Measurements from ENCODE around the gene ST8SIA6.

The ST8SIA6 gene

GRCh38 chr10:17383801-17384555 lies 70.4 kb downstream of the ST8SIA6 start:
- no peak overlapping the region for H3K4me3 ChIP-seq (ENCODE audit: low read length)
- H3K4me1 ChIP-seq (ENCODE audit: insufficient read depth, low read length) = no peaks in the 10 kb centered on the region
- H3K9me3 ChIP-seq (ENCODE audit: low read length) = no peaks in the 10 kb centered on the region
- H2AFZ ChIP-seq (ENCODE audit: low read depth, low read length) = no peak overlapping the region
- peaks cover 4% of the 10 kb centered on the region for H3K27me3 ChIP-seq (ENCODE audit: insufficient read depth, low read length)
- no peaks in the 10 kb centered on the region for H3K36me3 ChIP-seq (ENCODE audit: insufficient read depth, low read length)

- H3K9me3 ChIP-seq (ENCODE audit: low read length) = no peaks in the 10 kb centered on the region
- H3K4me1 ChIP-seq (ENCODE audit: insufficient read depth, low read length) = no peaks in the 10 kb centered on the region
- H3K27me3 ChIP-seq (ENCODE audit: insufficient read depth, low read length) = no peaks in the 10 kb centered on the region
- H3K4me3 ChIP-seq (ENCODE audit: low read length) = no peak overlapping the region
- H3K36me3 ChIP-seq (ENCODE audit: insufficient read depth, low read length) = no peaks in the 10 kb centered on the region
- H2AFZ ChIP-seq (ENCODE audit: low read depth, low read length) = no peak overlapping the region
These were observed 72.8 kb downstream of the ST8SIA6 start for GRCh38 chr10:17381502-17382142.

- Histone ChIP-seq H3K4me3 (ENCODE audit: low read length) (no peak overlapping the region), H3K9me3 (ENCODE audit: low read length) (no peaks in the 10 kb centered on the region), H3K36me3 (ENCODE audit: insufficient read depth, low read length) (no peaks in the 10 kb centered on the region), H3K4me1 (ENCODE audit: insufficient read depth, low read length) (no peaks in the 10 kb centered on the region), H3K27me3 (ENCODE audit: insufficient read depth, low read length) (no peaks in the 10 kb centered on the region), H2AFZ (ENCODE audit: low read depth, low read length) (no peak overlapping the region)
These were observed 73.5 kb downstream of the ST8SIA6 start for GRCh38 chr10:17380888-17381287.

- Histone ChIP-seq H3K4me1 (ENCODE audit: insufficient read depth, low read length) (no peaks in the 10 kb centered on the region), H2AFZ (ENCODE audit: low read depth, low read length) (no peak overlapping the region), H3K36me3 (ENCODE audit: insufficient read depth, low read length) (no peaks in the 10 kb centered on the region), H3K4me3 (ENCODE audit: low read length) (no peak overlapping the region), H3K9me3 (ENCODE audit: low read length) (no peaks in the 10 kb centered on the region), H3K27me3 (ENCODE audit: insufficient read depth, low read length) (no peaks in the 10 kb centered on the region)
These were observed 74.4 kb downstream of the ST8SIA6 start for GRCh38 chr10:17380016-17380415.

- Histone ChIP-seq H3K9me3 (ENCODE audit: low read length) (no peaks in the 10 kb centered on the region), H3K4me1 (ENCODE audit: insufficient read depth, low read length) (no peaks in the 10 kb centered on the region), H3K36me3 (ENCODE audit: insufficient read depth, low read length) (no peaks in the 10 kb centered on the region), H2AFZ (ENCODE audit: low read depth, low read length) (no peak overlapping the region), H3K4me3 (ENCODE audit: low read length) (no peak overlapping the region), H3K27me3 (ENCODE audit: insufficient read depth, low read length) (no peaks in the 10 kb centered on the region)
These were observed 75.2 kb downstream of the ST8SIA6 start for GRCh38 chr10:17379151-17379690.

GRCh38 chr10:17375936-17376584 lies 78.3 kb downstream of the ST8SIA6 start:
- Histone ChIP-seq H2AFZ (ENCODE audit: low read depth, low read length) (no peak overlapping the region), H3K4me1 (ENCODE audit: insufficient read depth, low read length) (no peaks in the 10 kb centered on the region), H3K36me3 (ENCODE audit: insufficient read depth, low read length) (no peaks in the 10 kb centered on the region), H3K9me3 (ENCODE audit: low read length) (no peaks in the 10 kb centered on the region), H3K27me3 (ENCODE audit: insufficient read depth, low read length) (no peaks in the 10 kb centered on the region), H3K4me3 (ENCODE audit: low read length) (no peak overlapping the region)

GRCh38 chr10:17368708-17369272 lies 85.6 kb downstream of the ST8SIA6 start:
- H3K4me3 ChIP-seq (ENCODE audit: low read length) = no peak overlapping the region
- no peaks in the 10 kb centered on the region for H3K4me1 ChIP-seq (ENCODE audit: insufficient read depth, low read length)
- H3K9me3 ChIP-seq (ENCODE audit: low read length) = no peaks in the 10 kb centered on the region
- H3K27me3 ChIP-seq (ENCODE audit: insufficient read depth, low read length) = no peaks in the 10 kb centered on the region
- H2AFZ ChIP-seq (ENCODE audit: low read depth, low read length) = no peak overlapping the region
- no peaks in the 10 kb centered on the region for H3K36me3 ChIP-seq (ENCODE audit: insufficient read depth, low read length)

- Histone ChIP-seq H3K4me1 (ENCODE audit: insufficient read depth, low read length) (no peaks in the 10 kb centered on the region), H2AFZ (ENCODE audit: low read depth, low read length) (no peak overlapping the region), H3K27me3 (ENCODE audit: insufficient read depth, low read length) (no peaks in the 10 kb centered on the region), H3K9me3 (ENCODE audit: low read length) (no peaks in the 10 kb centered on the region), H3K36me3 (ENCODE audit: insufficient read depth, low read length) (no peaks in the 10 kb centered on the region), H3K4me3 (ENCODE audit: low read length) (no peak overlapping the region)
These were observed 87.7 kb downstream of the ST8SIA6 start for GRCh38 chr10:17366705-17367104.

GRCh38 chr10:17365402-17365801 lies 89.0 kb downstream of the ST8SIA6 start:
- H2AFZ ChIP-seq (ENCODE audit: low read depth, low read length) = no peak overlapping the region
- no peaks in the 10 kb centered on the region for H3K27me3 ChIP-seq (ENCODE audit: insufficient read depth, low read length)
- no peak overlapping the region for H3K4me3 ChIP-seq (ENCODE audit: low read length)
- no peaks in the 10 kb centered on the region for H3K36me3 ChIP-seq (ENCODE audit: insufficient read depth, low read length)
- no peaks in the 10 kb centered on the region for H3K9me3 ChIP-seq (ENCODE audit: low read length)
- no peaks in the 10 kb centered on the region for H3K4me1 ChIP-seq (ENCODE audit: insufficient read depth, low read length)

GRCh38 chr10:17358461-17358860 lies 95.9 kb downstream of the ST8SIA6 start:
- Histone ChIP-seq H2AFZ (ENCODE audit: low read depth, low read length) (no peak overlapping the region), H3K4me1 (ENCODE audit: insufficient read depth, low read length) (no peaks in the 10 kb centered on the region), H3K27me3 (ENCODE audit: insufficient read depth, low read length) (no peaks in the 10 kb centered on the region), H3K36me3 (ENCODE audit: insufficient read depth, low read length) (no peaks in the 10 kb centered on the region), H3K9me3 (ENCODE audit: low read length) (no peaks in the 10 kb centered on the region), H3K4me3 (ENCODE audit: low read length) (no peak overlapping the region)

GRCh38 chr10:17357781-17358180 lies 96.6 kb downstream of the ST8SIA6 start:
- Histone ChIP-seq H3K27me3 (ENCODE audit: insufficient read depth, low read length) (no peaks in the 10 kb centered on the region), H3K36me3 (ENCODE audit: insufficient read depth, low read length) (no peaks in the 10 kb centered on the region), H3K9me3 (ENCODE audit: low read length) (no peaks in the 10 kb centered on the region), H3K4me1 (ENCODE audit: insufficient read depth, low read length) (no peaks in the 10 kb centered on the region), H3K4me3 (ENCODE audit: low read length) (no peak overlapping the region), H2AFZ (ENCODE audit: low read depth, low read length) (no peak overlapping the region)

GRCh38 chr10:17356820-17357219 lies 97.6 kb downstream of the ST8SIA6 start:
- Histone ChIP-seq H3K4me3 (ENCODE audit: low read length) (no peak overlapping the region), H3K4me1 (ENCODE audit: insufficient read depth, low read length) (no peaks in the 10 kb centered on the region), H3K27me3 (ENCODE audit: insufficient read depth, low read length) (no peaks in the 10 kb centered on the region), H3K36me3 (ENCODE audit: insufficient read depth, low read length) (no peaks in the 10 kb centered on the region), H2AFZ (ENCODE audit: low read depth, low read length) (no peak overlapping the region), H3K9me3 (ENCODE audit: low read length) (no peaks in the 10 kb centered on the region)

- Histone ChIP-seq H3K27me3 (ENCODE audit: insufficient read depth, low read length) (no peaks in the 10 kb centered on the region), H3K4me1 (ENCODE audit: insufficient read depth, low read length) (no peaks in the 10 kb centered on the region), H2AFZ (ENCODE audit: low read depth, low read length) (no peak overlapping the region), H3K4me3 (ENCODE audit: low read length) (no peak overlapping the region), H3K36me3 (ENCODE audit: insufficient read depth, low read length) (no peaks in the 10 kb centered on the region), H3K9me3 (ENCODE audit: low read length) (no peaks in the 10 kb centered on the region)
These were observed 99.6 kb downstream of the ST8SIA6 start for GRCh38 chr10:17354781-17355180.

Measured in neuron (in vitro differentiated cells).